Stimulated activated CD4-positive, alpha-beta T cell treated with anti-CD3 and anti-CD28 coated beads, TNF-alpha, amount 100 ng/mL, for 24 hours (primary cell): ENCODE data around the gene C19orf81.

Experiments used
- DNase-seq, 3 experiments: peaks; one replicate each; pipeline ENCODE4 v3.0.0-alpha.2; 2020; ENCODE audit warnings: low read depth in 3 of 3

C19orf81 gene

DNA sequence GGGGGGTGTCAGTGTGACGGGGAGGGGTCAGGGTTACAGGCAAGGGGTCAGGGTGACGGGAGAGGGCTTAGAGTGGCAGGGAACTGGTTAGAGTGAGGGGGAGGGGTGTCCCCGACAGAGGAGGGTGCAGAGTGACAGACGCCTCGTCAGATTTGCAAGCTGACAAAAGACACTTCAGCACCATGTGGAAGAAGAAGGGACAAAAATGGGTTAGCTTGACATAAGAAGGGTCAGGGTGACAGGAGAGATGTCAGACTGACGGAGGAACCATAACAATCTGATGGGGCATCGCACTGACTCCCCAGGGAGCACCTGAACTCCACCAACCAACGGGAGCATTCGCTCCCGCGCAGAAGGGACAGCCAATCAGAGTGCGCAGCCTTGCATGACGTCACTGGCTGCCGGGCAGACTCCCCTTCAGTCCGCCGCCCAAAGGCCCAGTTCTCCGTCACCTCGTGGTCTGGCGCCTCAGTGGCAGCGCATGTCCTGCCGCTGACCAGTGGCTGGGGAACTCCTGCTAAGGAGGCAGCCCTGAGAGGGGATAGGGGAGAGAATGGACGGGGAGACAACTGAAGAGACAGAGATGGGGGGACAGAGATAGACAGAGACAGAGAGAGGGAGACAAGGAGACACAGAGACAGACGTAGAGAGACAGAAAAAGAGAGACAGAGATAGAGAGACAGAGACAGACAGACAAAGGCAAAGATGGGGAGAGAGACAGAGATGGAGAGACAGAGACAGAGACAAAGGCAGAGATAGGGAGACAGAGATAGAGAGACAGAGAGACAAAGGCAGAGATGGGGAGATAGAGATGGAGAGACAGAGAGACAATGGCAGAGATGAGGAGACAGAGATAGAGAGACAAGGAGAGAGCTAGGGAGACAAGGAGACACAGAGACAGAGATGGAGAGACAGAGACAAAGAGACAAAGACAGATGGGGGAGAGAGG lies 30.2 kb downstream of the C19orf81 start:
- peak; percentile 58 to 78 (median 61) for DNase-seq

DNA sequence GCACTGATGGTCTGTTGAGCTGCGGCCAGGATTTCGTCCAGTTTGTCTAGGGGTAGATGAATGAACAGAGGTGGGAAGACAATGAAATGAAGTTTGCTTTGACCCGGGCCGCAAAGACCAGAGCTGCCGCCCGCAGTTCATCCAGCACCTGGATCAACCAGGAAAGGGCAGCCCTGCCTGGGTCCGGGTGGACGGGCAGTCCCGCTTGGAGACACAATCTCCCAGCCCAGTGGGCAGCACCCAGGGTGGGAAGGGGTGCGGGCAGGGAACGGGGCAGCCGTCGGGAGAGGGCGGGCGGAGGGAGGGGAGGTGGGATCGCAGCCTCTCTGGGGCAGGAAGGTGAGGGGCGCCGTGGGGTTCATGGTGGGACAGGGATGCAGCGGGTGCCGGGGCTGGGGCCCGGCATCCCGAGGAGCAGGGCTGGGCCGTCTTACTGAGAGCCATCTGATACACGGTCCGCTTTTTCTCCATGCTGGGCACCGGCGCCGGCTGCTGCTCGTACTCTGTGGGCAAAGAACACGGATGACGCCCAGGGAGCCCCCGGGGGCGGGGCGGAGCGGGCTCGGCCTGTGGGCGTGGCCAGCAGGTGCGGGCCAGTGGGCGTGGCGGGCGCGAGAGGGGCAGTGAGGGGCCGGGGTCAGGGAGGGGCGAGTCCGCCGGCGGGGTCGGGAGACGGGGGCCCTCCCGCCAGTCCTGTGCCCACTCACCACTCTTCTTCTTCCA lies 37.2 kb downstream of the C19orf81 start:
- no peak for DNase-seq

DNA sequence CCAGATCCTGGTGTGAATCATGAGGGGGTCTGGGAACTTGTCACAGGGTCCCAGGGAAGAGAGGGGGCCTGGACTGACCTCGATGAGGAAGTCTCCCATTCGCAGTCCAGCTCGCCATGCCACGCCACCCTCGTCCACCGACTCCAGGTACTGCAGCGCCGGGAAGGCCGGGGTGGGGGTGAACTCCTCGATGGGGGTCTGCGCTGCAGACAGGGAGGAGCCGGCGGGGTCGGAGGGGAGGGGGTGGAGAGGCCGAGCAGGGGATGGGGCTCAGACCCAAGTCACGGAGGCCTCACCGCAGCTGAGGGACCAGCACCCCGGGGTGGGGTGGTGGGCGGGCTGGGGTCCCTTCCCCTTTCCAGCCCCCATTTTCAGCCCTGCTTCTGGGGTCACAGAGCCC lies 39.5 kb downstream of the C19orf81 start:
- DNase-seq = no peak

DNA sequence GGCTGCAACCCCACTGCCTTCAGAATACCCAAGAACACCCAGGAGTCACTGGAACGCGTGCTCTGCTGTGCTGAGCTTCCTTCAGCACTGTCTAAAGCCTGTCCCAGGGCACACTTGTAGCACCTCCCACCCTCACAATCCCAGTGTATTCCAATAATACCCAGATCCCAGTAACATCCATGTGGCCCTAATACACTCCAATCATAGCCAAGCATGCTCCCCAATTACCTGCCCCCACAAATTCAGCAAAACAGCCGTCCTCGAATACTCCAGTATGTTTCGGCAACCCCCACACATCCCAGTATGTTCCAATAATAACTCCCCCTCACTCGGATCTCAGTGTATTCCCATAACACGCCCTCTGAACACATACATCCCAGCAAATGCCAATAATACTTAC lies 41.2 kb downstream of the C19orf81 start:
- DNase-seq = no peak

DNA sequence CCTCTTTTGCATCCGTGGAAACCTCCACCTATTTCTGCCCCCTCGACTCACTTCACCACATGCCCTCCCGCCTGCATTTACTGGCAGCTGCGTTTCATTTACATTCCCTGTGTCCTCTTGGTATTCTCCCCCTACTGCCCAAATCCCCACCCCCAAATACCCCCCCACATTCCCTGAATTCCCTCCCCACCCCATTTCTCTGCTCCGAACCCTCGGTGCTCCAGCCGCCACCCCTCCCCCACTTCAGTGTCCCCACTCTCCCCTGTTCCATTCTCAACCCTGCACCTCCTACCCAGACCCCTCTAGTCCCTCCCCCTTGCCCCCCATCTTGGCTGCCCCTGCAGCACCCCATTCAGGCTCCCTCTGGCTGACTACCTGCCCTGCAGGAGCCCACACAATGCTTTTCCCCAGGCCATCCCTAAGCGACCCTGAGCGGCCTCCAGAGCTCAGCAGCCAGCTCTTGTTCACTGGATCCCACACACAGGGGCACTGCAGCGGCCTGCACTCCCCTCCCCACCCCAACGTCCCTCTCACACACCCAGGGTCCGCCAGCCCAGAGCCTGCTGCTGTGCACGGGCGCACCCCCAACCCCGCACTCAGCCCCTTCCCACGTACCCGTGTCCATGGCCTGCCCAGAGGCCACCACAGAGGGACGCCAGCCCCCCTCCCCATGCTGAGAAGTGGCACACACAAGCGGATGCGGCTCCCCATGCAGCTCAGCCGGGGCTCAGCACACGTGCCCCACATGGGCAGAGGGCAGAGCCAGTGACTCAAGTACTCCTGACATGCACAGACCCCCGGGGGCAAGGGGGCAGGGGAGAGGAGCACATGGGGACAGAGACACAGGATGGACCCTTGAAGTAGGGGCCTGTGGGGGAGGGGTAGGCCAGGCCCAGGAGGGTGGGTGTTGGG lies 44.1 kb downstream of the C19orf81 start:
- DNase-seq = no peak

DNA sequence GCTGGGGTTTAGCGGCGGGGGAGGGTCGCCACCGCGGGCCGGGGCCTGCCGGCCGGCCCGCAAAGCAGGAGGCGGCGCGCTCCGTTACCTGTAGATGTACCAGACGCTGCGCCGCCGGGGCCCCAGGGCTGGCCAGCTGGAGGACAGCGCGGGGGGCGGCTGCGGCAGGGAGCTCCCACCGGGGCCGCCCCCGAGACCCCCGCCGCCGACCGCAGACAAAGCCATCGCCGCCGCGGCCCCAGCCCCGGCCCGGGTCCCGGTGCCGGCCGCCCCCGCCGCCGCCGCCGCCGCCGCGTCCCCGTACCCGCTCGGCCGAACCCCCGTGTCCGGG lies 45.5 kb downstream of the C19orf81 start:
- no peak for DNase-seq

DNA sequence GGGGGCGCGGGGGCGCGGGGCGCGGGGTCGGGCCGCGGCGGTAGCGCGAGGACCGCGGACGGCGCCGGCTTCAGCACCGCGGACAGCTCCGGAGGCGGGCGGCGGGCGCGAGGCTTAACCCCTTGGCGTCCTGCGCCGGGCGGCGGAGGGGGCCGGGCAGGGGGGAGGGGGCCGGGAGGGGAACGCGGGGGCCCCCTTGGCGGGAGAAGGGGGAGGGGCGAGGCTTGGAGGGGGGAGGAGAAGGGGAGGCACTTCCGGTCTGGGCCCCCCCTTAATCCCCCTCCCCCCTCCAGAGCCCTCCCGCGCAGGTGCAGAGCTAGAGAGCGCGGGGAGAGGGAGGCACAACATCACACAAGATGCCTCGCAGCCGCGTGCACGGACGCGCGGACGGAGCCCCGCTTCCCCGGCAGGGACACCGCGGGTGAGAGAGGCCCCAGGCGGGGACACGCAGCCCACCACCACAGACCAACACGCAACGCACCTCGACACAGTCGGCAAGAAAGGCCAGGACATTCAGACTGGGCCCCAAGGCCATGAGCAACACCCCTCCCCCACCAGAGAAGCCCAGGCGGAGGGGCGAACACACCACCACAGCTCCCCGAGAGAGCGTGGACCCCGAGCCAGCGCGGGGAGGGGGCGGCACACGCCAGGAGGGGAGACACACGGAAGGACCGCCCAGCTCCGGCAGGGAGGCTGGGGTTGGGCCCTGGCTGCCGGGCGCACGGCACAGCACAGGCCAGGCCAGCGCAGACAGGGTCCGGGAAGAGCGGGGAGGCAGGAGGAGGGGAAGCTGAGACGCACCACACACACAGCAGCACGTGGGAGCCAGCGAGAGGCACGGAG lies 46.2 kb downstream of the C19orf81 start:
- DNase-seq = no peak

DNA sequence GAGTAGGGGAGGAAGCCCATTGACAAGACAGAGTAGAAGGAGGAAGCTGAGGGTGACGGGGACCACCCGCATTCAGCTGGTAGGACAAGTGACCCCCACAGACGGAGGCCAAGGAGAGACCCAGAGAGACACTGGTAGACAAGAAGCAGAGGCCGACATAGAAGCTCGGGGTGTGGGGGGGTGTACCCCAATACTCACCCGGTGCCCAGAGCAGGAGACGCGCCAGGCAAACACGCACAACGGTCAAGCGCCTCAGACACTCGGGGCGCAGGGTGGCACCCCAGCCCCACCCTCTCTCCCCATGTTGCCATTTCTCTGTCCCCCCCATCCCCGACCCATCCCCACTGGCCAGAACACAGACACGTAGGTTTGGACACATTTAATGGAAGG lies 46.8 kb downstream of the C19orf81 start:
- no peak for DNase-seq

DNA sequence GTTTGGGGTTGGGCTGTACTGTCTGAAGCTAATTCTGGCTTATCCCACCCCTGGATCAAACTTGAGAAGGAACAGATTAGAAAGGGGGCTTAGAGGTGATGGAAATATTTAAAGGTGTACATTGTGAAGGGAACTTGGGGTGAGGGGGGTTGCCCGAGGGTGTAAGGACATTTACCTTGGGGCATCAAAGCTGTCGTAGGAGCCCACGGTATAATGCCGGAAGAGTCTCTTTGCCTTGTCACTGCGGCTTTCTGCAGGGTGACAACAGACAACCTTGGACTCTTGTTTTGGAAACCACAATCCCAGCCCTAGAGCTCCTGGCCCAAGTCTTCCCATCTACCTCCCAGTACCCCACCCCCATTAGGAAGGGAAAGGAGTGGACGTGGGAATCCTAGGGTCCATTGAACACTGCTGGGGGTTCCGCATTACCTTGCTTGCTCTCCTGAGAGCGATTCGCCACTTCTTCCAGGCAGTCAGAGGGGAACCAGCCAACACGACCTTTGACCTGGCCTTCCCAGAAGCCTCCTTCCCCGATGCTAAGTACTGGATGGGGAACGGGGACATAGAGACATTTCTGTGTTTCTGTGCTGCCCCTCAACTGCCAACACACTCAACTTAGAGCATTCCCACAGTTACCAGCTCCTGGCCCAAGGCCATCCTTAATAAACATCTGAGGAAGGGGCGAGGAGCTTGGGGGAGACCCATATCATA lies 48.3 kb downstream of the C19orf81 start:
- no peak for DNase-seq

DNA sequence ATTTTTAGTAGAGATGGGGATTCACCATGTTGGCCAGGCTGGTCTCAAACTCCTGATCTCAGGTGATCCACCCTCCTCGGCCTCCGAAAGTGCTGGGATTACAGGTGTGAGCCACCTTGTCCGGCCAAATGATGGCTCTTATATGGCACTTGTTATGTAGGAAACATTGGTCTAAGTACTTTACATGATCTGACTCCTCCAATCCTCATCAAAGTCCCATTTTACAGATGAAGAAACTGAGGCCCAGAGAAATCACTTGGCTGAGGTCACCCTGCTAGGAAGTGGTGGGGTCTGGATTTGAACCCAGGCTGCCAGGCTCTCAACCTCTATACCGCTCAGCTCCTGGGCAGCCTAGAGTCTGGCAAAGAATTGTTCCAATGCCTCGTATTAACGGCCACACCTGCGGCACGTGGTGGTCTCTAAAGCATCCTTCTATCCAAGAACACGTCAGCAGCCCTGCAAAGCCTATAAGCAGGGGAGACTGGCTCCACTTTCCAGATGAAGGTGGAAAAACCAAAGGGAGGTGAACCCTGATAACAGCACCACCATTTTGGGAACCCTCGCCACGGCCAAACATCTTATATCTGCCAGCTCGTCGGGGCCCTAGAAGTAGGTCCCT lies 52.2 kb downstream of the C19orf81 start:
- DNase-seq = no peak

DNA sequence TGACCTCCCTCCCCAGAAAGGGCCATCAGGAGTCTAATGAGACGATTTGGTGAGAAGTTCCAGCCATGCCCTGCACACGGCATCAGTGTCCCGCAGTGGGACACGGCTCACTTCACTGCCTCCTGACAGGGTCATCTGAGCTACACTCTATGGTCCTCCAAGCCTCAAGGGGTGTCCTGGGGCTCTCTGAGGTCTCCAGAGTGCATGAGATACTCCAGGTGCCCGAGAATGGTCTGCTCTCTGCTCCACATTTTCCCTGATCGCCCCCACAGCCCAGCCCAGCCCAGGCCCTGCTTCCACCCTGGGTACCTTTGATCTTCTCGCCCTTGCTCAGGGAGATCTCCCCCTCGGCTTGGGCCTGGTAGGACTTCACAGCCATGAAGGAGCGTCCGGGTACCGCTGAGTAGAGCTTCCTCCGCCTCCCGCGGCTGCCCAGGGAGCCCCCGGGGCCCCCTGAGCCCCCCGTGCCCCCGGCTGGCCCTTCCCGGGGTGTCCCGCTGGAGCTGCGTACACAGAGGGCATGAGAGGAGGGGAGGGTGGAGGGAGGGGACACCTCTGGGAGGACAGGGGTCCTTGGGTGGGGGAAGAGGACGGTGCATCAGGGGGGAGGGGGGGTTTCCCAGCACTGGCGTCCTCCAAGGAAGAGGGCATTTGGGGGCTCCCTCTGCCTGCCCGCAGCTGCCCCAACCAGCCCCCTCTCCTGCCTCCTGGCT lies 53.1 kb downstream of the C19orf81 start:
- no peak for DNase-seq

DNA sequence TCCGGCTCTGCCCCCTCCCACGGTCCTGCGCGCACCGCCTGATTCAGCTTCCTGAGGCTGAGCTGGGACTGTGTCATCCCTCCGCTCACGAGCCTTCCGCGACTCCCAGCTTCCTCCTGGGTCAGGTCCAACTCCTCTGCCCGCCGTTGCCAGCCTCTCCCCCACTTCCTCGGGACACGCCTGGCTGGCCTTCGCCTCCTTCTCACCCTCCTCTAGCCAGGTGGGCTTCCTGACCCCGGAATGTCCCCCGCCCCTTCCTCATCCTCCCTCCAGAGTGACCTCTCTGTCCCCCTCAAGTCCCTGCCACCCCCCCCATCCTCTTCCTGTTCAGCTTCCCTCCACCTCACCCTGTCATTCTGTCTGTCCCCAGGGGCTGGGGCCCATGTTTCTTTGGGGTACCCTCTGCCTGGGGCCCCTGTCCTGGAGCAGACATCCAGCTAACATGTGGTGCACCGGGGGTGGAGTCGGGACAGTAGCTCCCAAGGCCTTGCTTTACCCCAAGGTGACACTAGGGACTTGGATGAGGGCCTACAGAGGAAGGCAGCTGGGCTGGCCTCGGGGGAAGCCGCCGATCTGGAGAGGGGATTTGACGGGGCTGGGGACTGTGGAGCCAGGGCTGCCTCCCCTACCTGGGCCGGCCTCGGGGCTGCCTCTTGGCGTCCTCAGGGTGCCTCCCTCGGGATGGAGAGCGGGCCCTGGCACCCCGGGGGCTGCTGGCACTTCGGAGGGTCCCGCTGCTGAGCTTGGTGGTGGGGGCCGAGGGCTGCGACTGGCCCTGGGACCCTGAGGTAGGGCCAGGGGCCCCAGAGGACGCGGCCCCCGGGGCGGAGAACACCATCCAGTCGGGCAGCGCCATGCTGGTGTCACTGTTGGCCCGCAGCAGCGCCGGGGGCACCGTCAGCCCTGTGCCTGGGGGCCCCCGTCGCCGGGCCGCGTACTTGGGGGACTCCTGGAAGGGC lies 53.9 kb downstream of the C19orf81 start:
- no peak for DNase-seq

DNA sequence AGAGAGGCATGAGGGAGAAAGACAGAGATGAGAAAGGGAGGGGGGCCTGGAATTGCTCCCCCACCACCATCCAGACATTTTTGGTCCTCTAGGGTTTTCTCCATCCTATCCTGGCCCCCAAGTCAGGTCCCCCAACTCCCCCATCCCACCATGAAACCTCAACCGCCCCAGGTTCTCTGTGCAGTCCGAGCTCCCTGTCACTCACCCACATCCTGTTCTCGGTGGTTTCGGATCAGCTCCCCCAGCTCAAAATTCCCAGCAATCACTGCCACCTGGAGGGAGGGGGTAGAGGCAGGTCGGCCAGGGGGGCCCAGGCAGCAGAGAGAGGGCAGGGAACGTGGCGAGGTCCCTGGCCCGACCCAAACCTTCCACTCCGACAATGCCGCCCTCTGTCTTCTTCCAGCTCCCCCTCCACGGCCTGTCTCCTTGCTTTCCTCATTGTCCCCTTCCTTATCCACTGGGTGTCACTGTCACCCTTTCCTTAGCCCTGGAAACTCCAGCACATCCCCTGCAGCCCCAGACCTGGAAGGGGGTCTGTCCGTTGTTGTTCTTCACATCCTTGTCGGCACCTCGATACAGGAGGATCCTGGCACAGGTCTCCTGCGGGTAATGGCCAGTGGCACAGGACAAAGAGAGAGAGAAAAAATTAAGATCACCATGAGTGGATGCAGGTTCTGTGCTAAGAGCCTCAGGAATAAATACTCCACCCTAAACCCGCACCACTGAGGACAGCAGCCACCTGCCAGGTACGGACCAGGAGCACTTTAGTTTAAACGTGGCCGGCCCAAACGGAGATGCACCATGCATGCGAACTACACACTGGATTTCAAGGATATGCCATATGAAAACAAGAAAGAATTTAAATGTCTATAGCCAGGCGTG lies 54.9 kb downstream of the C19orf81 start:
- DNase-seq = no peak

DNA sequence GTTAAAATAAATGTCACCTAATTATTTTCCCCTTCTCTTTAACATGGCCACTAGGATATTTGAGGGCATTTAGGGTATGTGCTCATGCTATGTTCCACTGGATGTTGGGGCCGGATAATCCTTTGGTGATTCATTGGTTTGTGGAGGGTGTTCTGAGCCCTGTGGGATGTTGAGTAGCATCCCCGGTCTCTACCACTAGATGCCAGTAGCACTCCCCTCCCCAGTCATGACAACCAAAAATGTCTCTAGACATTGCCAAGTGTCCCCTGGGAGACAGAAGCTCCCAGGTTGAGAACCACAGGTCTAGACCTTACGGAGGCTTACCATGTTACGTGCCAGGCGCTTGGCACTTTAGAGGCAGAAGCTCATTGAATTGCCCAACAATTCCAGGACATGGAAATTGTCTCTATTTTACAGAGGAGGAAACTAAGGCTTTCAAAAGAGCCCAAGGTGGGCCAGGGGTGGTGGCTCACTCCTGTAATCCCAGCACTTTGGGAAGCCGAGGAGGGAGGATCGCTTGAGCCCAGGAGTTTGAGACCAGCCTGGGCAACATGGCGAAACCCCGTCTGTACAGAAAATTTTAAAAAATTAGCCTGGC lies 56.3 kb downstream of the C19orf81 start:
- DNase-seq = peak in 2 of 3 experiments; percentile 11 to 21

DNA sequence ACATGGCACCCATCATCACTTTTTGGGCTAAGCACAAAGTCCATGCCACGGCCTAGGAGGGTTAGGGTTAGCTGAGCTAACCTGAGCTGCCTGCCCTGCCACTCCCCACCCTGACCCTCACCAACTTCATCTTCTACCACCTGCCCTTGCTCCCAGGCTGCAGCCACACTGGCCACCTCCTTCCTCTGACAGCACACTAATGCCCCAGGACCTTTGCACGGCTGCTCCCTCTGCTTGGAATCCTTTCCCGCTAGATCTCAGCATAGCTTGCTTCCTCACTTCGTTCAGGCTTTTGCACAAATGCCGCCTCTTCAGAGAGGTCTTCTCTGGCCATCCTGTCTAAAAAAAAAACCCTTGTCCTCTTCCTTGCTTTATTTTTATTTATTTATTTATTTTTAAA lies 57.1 kb downstream of the C19orf81 start:
- DNase-seq = no peak

DNA sequence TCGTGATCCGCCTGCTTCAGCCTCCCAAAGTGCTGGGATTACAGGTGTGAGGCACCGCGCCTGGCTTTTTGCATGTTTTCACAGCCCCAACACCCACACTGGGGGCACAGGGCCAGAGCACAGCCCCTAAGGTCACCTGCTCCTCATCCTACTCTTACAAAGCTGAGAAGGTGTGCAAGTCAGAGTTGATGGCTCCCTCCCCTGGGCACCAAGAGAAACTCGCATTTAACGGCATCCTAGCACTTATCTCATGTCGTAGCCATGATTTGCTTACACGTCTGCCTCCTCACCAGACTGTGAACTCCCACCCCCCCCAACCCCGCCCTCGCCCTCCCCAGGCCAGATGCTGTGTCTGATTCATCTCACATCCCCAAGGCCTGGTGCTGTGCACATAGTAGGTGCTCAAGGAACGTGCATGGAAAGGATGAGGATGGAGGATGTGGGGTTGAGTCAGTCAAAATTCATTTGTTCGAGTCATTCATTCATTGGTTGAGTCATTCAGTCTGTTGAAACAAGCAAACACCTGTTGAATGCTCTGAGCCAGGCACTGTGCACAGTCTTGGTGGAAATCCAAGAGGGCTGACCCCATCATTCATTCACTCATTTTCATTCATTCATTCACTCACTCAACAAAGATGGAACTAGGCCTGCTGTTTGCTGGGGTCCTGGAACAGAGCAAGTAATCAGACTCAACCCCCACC lies 59.1 kb downstream of the C19orf81 start:
- no peak for DNase-seq
